ENCODE data around the gene LDLRAD4. TPM values are rescaled to one million over a fixed set of nuclear protein-coding genes. Genes with fewer than 3 reads are reported as not detected.
A peak's percentile ranks its signal among the peaks of the same experiment; 100 is the strongest.

The LDLRAD4 gene
- total RNA-seq, 2 experiments from 2014 or later: 37.3 to 38.5 TPM

DNA sequence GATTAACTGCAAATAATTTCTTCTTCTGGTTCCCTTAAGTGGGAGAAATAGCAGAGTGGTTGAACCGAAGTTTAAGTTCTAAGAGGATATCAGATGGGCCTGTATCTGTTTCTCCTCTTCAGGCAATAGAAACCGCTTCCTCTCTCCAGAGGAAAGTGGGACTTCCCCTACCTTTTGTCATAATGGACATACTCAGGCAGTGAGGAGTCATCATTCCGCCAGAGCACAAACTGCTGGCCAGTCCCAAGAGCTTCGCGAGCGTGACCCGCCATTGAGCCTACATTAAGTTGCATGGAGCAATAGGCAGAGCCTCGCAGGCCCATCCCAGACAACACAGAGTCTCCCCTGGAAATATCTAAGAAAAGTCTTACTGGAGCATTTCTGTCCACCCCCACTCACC lies 158.9 kb downstream of the LDLRAD4 start:
- peak; percentile 61 for DNase-seq
- ATAC-seq: peak; percentile 2
- Mint-ChIP-seq H3K27ac (peak overlapping the region; percentile 96), H3K27me3 (no peaks in the 10 kb centered on the region), H3K4me3 (peak overlapping the region; percentile 56), H3K9me3 (no peaks in the 10 kb centered on the region), H3K4me1 (ENCODE audit: low read depth) (peaks cover 88% of the 10 kb centered on the region), H3K36me3 (ENCODE audit: low read depth) (no peaks in the 10 kb centered on the region)
- intact Hi-C loops (cut with micrococcal nuclease): loop anchor here (2.0 to 5.0 kb wide), 3 partner anchors 60 to 155 kb away; no protein-coding TSS in a partner anchor
- POLR2A ChIA-PET: interaction anchor here (0.8 to 2.6 kb wide), 10 partner anchors 17 to 235 kb away, joined by 3 to 10 read pairs (median 4); no protein-coding TSS in a partner anchor
- CTCF ChIA-PET: interaction anchor here (1.4 to 2.9 kb wide), 4 partner anchors 99 to 161 kb away, joined by 3 to 13 read pairs (median 4); no protein-coding TSS in a partner anchor
- TF ChIP-seq, protein P1, sequence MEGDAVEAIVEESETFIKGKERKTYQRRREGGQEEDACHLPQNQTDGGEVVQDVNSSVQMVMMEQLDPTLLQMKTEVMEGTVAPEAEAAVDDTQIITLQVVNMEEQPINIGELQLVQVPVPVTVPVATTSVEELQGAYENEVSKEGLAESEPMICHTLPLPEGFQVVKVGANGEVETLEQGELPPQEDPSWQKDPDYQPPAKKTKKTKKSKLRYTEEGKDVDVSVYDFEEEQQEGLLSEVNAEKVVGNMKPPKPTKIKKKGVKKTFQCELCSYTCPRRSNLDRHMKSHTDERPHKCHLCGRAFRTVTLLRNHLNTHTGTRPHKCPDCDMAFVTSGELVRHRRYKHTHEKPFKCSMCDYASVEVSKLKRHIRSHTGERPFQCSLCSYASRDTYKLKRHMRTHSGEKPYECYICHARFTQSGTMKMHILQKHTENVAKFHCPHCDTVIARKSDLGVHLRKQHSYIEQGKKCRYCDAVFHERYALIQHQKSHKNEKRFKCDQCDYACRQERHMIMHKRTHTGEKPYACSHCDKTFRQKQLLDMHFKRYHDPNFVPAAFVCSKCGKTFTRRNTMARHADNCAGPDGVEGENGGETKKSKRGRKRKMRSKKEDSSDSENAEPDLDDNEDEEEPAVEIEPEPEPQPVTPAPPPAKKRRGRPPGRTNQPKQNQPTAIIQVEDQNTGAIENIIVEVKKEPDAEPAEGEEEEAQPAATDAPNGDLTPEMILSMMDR (IDR thresholded peaks at IDR 0.05): no peak

GRCh38 chr18:13378150-13378549 lies 159.6 kb downstream of the LDLRAD4 start:
- ChIA-PET CTCF (interaction anchor here (2.0 to 2.9 kb wide), 2 partner anchors 135 to 162 kb away, joined by 4 to 13 read pairs; no protein-coding TSS in a partner anchor), POLR2A (interaction anchor here (0.7 to 1.7 kb wide), 7 partner anchors 16 to 234 kb away, joined by 3 to 7 read pairs (median 3); partner anchors contain the start of gene LDLRAD4)
- DNase-seq: peak; percentile 21
- Mint-ChIP-seq H3K27me3 (no peaks in the 10 kb centered on the region), H3K4me3 (peak overlapping the region; percentile 56), H3K27ac (peak overlapping the region; percentile 96), H3K9me3 (no peaks in the 10 kb centered on the region), H3K36me3 (ENCODE audit: low read depth) (peaks cover 1% of the 10 kb centered on the region), H3K4me1 (ENCODE audit: low read depth) (peaks cover 91% of the 10 kb centered on the region)
- TF ChIP-seq, protein P1 (IDR thresholded peaks at IDR 0.05): no peak
- no peak for ATAC-seq
- intact Hi-C loops (cut with micrococcal nuclease): loop anchor here (5.0 kb wide), 2 partner anchors 59 to 111 kb away; no protein-coding TSS in a partner anchor

GRCh38 chr18:13379062-13379865 lies 160.7 kb downstream of the LDLRAD4 start:
- TF ChIP-seq, protein P1 (IDR thresholded peaks at IDR 0.05): no peak
- ChIA-PET CTCF (interaction anchor here (2.9 kb wide), 1 partner anchor 163 kb away, joined by 13 read pairs; no protein-coding TSS in a partner anchor), POLR2A (interaction anchor here (0.5 kb wide), 1 partner anchor 257 kb away, joined by 6 read pairs; no protein-coding TSS in a partner anchor)
- peak overlapping the region; percentile 56 for H3K4me3 Mint-ChIP-seq
- H3K27me3 Mint-ChIP-seq: no peaks in the 10 kb centered on the region
- no peak for ATAC-seq
- H3K9me3 Mint-ChIP-seq: no peaks in the 10 kb centered on the region
- H3K4me1 Mint-ChIP-seq (ENCODE audit: low read depth): peaks cover 92% of the 10 kb centered on the region
- DNase-seq: no peak
- intact Hi-C loops (cut with micrococcal nuclease): loop anchor here (5.0 kb wide), 2 partner anchors 58 to 112 kb away; no protein-coding TSS in a partner anchor
- H3K27ac Mint-ChIP-seq: peak overlapping the region; percentile 96
- H3K36me3 Mint-ChIP-seq (ENCODE audit: low read depth): peaks cover 2% of the 10 kb centered on the region

DNA sequence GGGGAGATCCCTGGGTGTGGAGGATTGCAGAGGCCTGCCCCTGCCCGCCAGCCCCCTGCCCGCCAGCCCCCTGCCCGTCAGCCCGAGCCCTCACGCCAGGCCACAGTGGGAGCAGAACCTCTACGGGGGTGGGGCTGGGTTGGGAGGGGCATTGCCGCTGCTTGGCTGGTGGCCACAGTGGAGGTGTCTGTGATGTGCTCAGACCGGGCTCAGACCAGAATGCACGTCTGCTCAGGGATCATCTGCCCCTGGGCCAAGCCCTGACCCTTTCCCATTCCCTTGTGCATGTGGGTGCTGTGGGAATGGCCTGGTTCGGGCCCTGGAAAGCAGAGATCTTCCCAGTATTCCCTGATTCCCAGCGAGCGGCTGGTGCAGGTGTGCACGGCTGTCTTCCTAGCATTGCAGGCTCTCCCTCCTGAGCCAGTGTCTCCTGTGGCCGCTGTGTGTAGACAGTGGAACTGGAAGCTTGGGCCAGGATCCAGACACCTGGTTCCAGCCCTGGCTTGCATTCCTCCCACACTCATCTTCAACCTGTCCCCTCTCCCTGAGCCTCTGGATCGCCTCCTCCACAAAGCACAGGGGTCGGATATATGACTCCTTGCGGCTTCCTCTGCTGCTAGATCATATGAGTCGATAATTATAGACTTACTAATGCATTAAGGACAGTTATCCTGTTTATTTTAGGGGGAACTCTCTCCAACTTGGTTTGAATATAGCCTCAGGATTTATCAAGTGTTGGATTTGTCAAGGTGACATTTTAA lies 161.6 kb downstream of the LDLRAD4 start:
- H3K4me3 Mint-ChIP-seq: no peak overlapping the region

More for the DNA sequence above, 161.6 kb downstream of the LDLRAD4 start:
- Mint-ChIP-seq H3K4me1 (ENCODE audit: low read depth) (peaks cover 88% of the 10 kb centered on the region), H3K27ac (peak overlapping the region; percentile 60), H3K36me3 (ENCODE audit: low read depth) (peaks cover 4% of the 10 kb centered on the region), H3K9me3 (peaks cover 1% of the 10 kb centered on the region), H3K27me3 (no peaks in the 10 kb centered on the region)
- intact Hi-C loops (cut with micrococcal nuclease): loop anchor here (5.0 kb wide), 2 partner anchors 57 to 113 kb away; no protein-coding TSS in a partner anchor
- ChIA-PET POLR2A (interaction anchor here (0.5 kb wide), 1 partner anchor 256 kb away, joined by 6 read pairs; no protein-coding TSS in a partner anchor), CTCF (no interaction called here)
- ATAC-seq (no peak), DNase-seq (no peak)
- TF ChIP-seq, protein P1 (IDR thresholded peaks at IDR 0.05): no peak
